GM23248 (cell line): ENCODE results near the gene SETBP1. TPM values are rescaled to one million over a fixed set of nuclear protein-coding genes. Genes with fewer than 3 reads are reported as not detected.

ENCODE experiments used
- DNase-seq: peaks from one replicate; pipeline ENCODE4 v3.0.0-alpha.2; 2015
- H2AFZ ChIP-seq: fragments of 200-600 bp; sonication (generic); 2 replicates; pipeline ENCODE4 v1.6.1; 2016; ENCODE audit warnings: antibody characterized with exemption
- H3F3A ChIP-seq: fragments of 200-600 bp; sonication (generic); 2 replicates; pipeline ENCODE4 v1.6.1; 2016; ENCODE audit warnings: mild to moderate bottlenecking, antibody characterized with exemption, mixed run types; ENCODE audit not compliant: insufficient read depth
- H3K27ac ChIP-seq: fragments of 200-600 bp; sonication (generic); 2 replicates; pipeline ENCODE4 v1.5.1; 2016; ENCODE audit warnings: mild to moderate bottlenecking
- H3K27me3 ChIP-seq: fragments of 200-600 bp; sonication (generic); replicated peaks from 2 replicates; pipeline ENCODE4 v1.6.1; 2016; ENCODE audit warnings: mild to moderate bottlenecking; ENCODE audit not compliant: insufficient read depth
- H3K36me3 ChIP-seq: fragments of 200-600 bp; sonication (generic); 2 replicates; pipeline ENCODE4 v1.6.1; 2016; ENCODE audit warnings: low read depth, mild to moderate bottlenecking
- H3K4me1 ChIP-seq: fragments of 200-600 bp; sonication (generic); 2 replicates; pipeline ENCODE4 v1.6.1; 2016; ENCODE audit warnings: mild to moderate bottlenecking; ENCODE audit not compliant: insufficient read depth
- H3K4me2 ChIP-seq: fragments of 200-600 bp; sonication (generic); one replicate; pipeline ENCODE4 v1.6.1; 2016; ENCODE audit warnings: mild to moderate bottlenecking; ENCODE audit not compliant: unreplicated experiment
- H3K4me3 ChIP-seq: fragments of 200-600 bp; sonication (generic); 2 replicates; pipeline ENCODE4 v1.5.1; 2016; ENCODE audit warnings: mild to moderate bottlenecking
- H3K79me2 ChIP-seq: fragments of 200-600 bp; sonication (generic); 2 replicates; pipeline ENCODE4 v1.6.1; 2016; ENCODE audit warnings: mild to moderate bottlenecking; ENCODE audit not compliant: insufficient read depth
- H3K9ac ChIP-seq: fragments of 200-600 bp; sonication (generic); 2 replicates; pipeline ENCODE4 v1.6.1; 2016; ENCODE audit warnings: mild to moderate bottlenecking
- H3K9me2 ChIP-seq: fragments of 200-600 bp; sonication (generic); 2 replicates; pipeline ENCODE4 v1.6.1; 2016; ENCODE audit warnings: mixed run types, mild to moderate bottlenecking, moderate library complexity; ENCODE audit not compliant: insufficient read depth
- H3K9me3 ChIP-seq: fragments of 200-600 bp; sonication (generic); one replicate; pipeline ENCODE4 v1.6.1; 2017; ENCODE audit warnings: low read depth
- H4K20me1 ChIP-seq: fragments of 200-600 bp; sonication (generic); 2 replicates; pipeline ENCODE4 v1.6.0; 2016; ENCODE audit not compliant: insufficient read depth
- EZH2 ChIP-seq: fragments of 200-600 bp; sonication (generic); IDR thresholded peaks from 2 replicates; pipeline ENCODE4 v1.6.1; 2018; ENCODE audit warnings: antibody characterized with exemption, mild to moderate bottlenecking; ENCODE audit not compliant: insufficient read depth, poor library complexity, severe bottlenecking
- EZH2phosphoT487 ChIP-seq: fragments of 200-600 bp; sonication (generic); IDR thresholded peaks from 2 replicates; pipeline ENCODE4 v1.6.1; 2018; ENCODE audit warnings: antibody characterized with exemption, moderate library complexity, mild to moderate bottlenecking, low read depth; ENCODE audit not compliant: insufficient read depth
- WGBS, 2 experiments: methylation state at CpG; one replicate each; pipeline ENCODE4 v1.1.6; 2015 to 2017; ENCODE audit warnings: low lambda C conversion rate in 2 of 2, low coverage in 1 of 2; ENCODE audit errors: missing lambda C conversion rate in 2 of 2; 5-methylcytosine and 5-hydroxymethylcytosine counted together
- in situ Hi-C: fragments of 300-500 bp; cut with MboI; formaldehyde crosslinking; loops from 2 replicates; pipeline ENCODE4 v1.15.0; 2020
- polyA plus RNA-seq: library from polyadenylated mRNA; unstranded; fragments of >200 nt; fragmentation: Nextera tagmentation; extraction: Ambion mirVana; gene quantifications from 2 replicates; pipeline ENCODE4 v1.2.1, GENCODE V29; 2016
- total RNA-seq: library from RNA; depleted of rRNA; stranded (reverse); fragments of >200 nt; shearing (Covaris generic); gene quantifications from 2 replicates; pipeline ENCODE4 v1.2.3, GENCODE V29; 2014; rRNA removed

The SETBP1 gene
- total RNA-seq (4.1 and 5.2 TPM in 2 replicates), polyA plus RNA-seq (0.91 and 1.3 TPM in 2 replicates)

GRCh38 chr18:44680273-44681075 lies at the start of gene SETBP1:
SETBP1 (plus strand) TSS chr18:44680888; CDS start chr18:44701347, 20,459 bp downstream.
- TF ChIP-seq EZH2 (no peak), EZH2phosphoT487 (no peak)
- DNase-seq, result peak; percentile 69
- Histone ChIP-seq H3K9me3 (no peaks in the 10 kb centered on the region), H3F3A (peaks cover 7% of the 10 kb centered on the region; the same call in 1 of the 2 replicates), H3K4me1 (peaks cover 22% of the 10 kb centered on the region), H3K27ac (peak within 1 kb of the TSS; percentile 7; the same call in 1 of the 2 replicates), H4K20me1 (no peaks in the 10 kb centered on the region), H3K27me3 (no peaks in the 10 kb centered on the region), H2AFZ (peak within 1 kb of the TSS; percentile 84), H3K4me3 (peak within 1 kb of the TSS; percentile 91), H3K9me2 (no peaks in the 10 kb centered on the region), H3K9ac (peak within 1 kb of the TSS; percentile 90), H3K36me3 (no peaks in the 10 kb centered on the region), H3K79me2 (peaks cover 29% of the 10 kb centered on the region; the same call in 1 of the 2 replicates), H3K4me2 (peak within 1 kb of the TSS; percentile 87)
- 0 to 1% methylated on average over 26 to 50 of the region's 64 CpGs for WGBS, 2 experiments
- in situ Hi-C loops, result loop anchor here (10.0 kb wide), 1 partner anchor 214 kb away; no protein-coding TSS in a partner anchor

GRCh38 chr18:44632469-44633145 lies 48.1 kb upstream of the SETBP1 start:
- in situ Hi-C loops, result no loop called here
- no peaks in the 10 kb centered on the region for H3K27me3 ChIP-seq
- peaks cover 9% of the 10 kb centered on the region for H3K4me1 ChIP-seq
- no peaks in the 10 kb centered on the region for H3K36me3 ChIP-seq
- no peaks in the 10 kb centered on the region for H3K9me3 ChIP-seq
- TF ChIP-seq EZH2 (no peak), EZH2phosphoT487 (no peak)
- no peak overlapping the region for H2AFZ ChIP-seq
- no peaks in the 10 kb centered on the region for H4K20me1 ChIP-seq
- no peak overlapping the region for H3K4me3 ChIP-seq
- no peak for DNase-seq
- H3K27ac ChIP-seq, result no peak overlapping the region
- 69 to 81% methylated on average over 3 of the region's 3 CpGs for WGBS, 2 experiments
- H3F3A ChIP-seq, result peaks cover 6% of the 10 kb centered on the region
- no peak overlapping the region for H3K9ac ChIP-seq
- no peaks in the 10 kb centered on the region for H3K79me2 ChIP-seq
- no peaks in the 10 kb centered on the region for H3K9me2 ChIP-seq
- H3K4me2 ChIP-seq, result no peak overlapping the region

GRCh38 chr18:44635546-44635945 lies 45.1 kb upstream of the SETBP1 start:
- no peak overlapping the region for H2AFZ ChIP-seq
- peaks cover 17% of the 10 kb centered on the region for H3K4me1 ChIP-seq
- TF ChIP-seq EZH2, result no peak
- TF ChIP-seq EZH2phosphoT487, result no peak
- no peaks in the 10 kb centered on the region for H3K9me2 ChIP-seq
- H3K4me2 ChIP-seq, result no peak overlapping the region
- H4K20me1 ChIP-seq, result no peaks in the 10 kb centered on the region
- DNase-seq, result no peak
- H3K9ac ChIP-seq, result no peak overlapping the region
- H3F3A ChIP-seq, result peaks cover 13% of the 10 kb centered on the region
- WGBS, 2 experiments, result 78 to 81% methylated on average over 3 of the region's 3 CpGs
- H3K36me3 ChIP-seq, result no peaks in the 10 kb centered on the region
- H3K27ac ChIP-seq, result no peak overlapping the region
- H3K79me2 ChIP-seq, result no peaks in the 10 kb centered on the region
- H3K4me3 ChIP-seq, result no peak overlapping the region
- in situ Hi-C loops, result no loop called here
- no peaks in the 10 kb centered on the region for H3K9me3 ChIP-seq
- H3K27me3 ChIP-seq, result no peaks in the 10 kb centered on the region

GRCh38 chr18:44636241-44636640 lies 44.4 kb upstream of the SETBP1 start:
- in situ Hi-C loops, result no loop called here
- Histone ChIP-seq H3K27ac (no peak overlapping the region), H2AFZ (no peak overlapping the region), H3K9me2 (no peaks in the 10 kb centered on the region), H3K27me3 (no peaks in the 10 kb centered on the region), H4K20me1 (no peaks in the 10 kb centered on the region), H3F3A (peaks cover 13% of the 10 kb centered on the region), H3K9me3 (no peaks in the 10 kb centered on the region), H3K4me3 (no peak overlapping the region), H3K36me3 (no peaks in the 10 kb centered on the region), H3K4me2 (no peak overlapping the region), H3K79me2 (no peaks in the 10 kb centered on the region), H3K9ac (no peak overlapping the region), H3K4me1 (peaks cover 17% of the 10 kb centered on the region)
- DNase-seq, result no peak
- TF ChIP-seq EZH2 (no peak), EZH2phosphoT487 (no peak)
